MM.1S (cell line): Measurements from ENCODE around the gene CDKL2.

Experiments
- DNase-seq: peaks from one replicate; pipeline ENCODE4 v3.0.0-alpha.2; 2015
- H2AFZ ChIP-seq: fragments of 300-600 bp; sonication (generic); 2 replicates; pipeline ENCODE4 v1.6.0; 2016; ENCODE audit warnings: antibody characterized with exemption, low read length
- H3F3A ChIP-seq: fragments of 300-600 bp; sonication (generic); 2 replicates; pipeline ENCODE4 v1.6.1; 2016; ENCODE audit warnings: mild to moderate bottlenecking, antibody characterized with exemption, low read length, moderate library complexity, mixed read lengths; ENCODE audit not compliant: insufficient read depth
- H3K27ac ChIP-seq: fragments of 300-600 bp; sonication (generic); 2 replicates; pipeline ENCODE4 v1.5.1; 2016; ENCODE audit warnings: mild to moderate bottlenecking, low read length
- H3K27me3 ChIP-seq: fragments of 300-600 bp; sonication (generic); replicated peaks from 2 replicates; pipeline ENCODE4 v1.6.0; 2016; ENCODE audit warnings: low read length; ENCODE audit not compliant: insufficient read depth
- H3K36me3 ChIP-seq: fragments of 300-600 bp; sonication (generic); replicated peaks from 2 replicates; pipeline ENCODE4 v1.6.1; 2016; ENCODE audit warnings: mild to moderate bottlenecking, low read length, mixed read lengths; ENCODE audit not compliant: insufficient read depth
- H3K4me1 ChIP-seq: fragments of 300-600 bp; sonication (generic); 2 replicates; pipeline ENCODE4 v1.6.1; 2016; ENCODE audit warnings: low read length, mixed read lengths
- H3K4me2 ChIP-seq: fragments of 300-600 bp; sonication (generic); 2 replicates; pipeline ENCODE4 v1.6.0; 2016; ENCODE audit warnings: low read depth, low read length
- H3K4me3 ChIP-seq: fragments of 300-600 bp; sonication (generic); 2 replicates; pipeline ENCODE4 v1.5.1; 2016; ENCODE audit warnings: low read length, mixed read lengths
- H3K79me2 ChIP-seq: fragments of 300-600 bp; sonication (generic); 2 replicates; pipeline ENCODE4 v1.6.1; 2016; ENCODE audit warnings: mixed run types, low read length, mixed read lengths
- H3K9ac ChIP-seq: fragments of 300-600 bp; sonication (generic); 2 replicates; pipeline ENCODE4 v1.6.1; 2016; ENCODE audit warnings: low read length, mixed read lengths
- H3K9me2 ChIP-seq: fragments of 300-600 bp; sonication (generic); replicated peaks from 2 replicates; pipeline ENCODE4 v1.6.1; 2016; ENCODE audit warnings: mild to moderate bottlenecking, low read length, mixed read lengths; ENCODE audit not compliant: insufficient read depth
- H3K9me3 ChIP-seq: fragments of 300-600 bp; sonication (generic); replicated peaks from 2 replicates; pipeline ENCODE4 v1.6.1; 2016; ENCODE audit warnings: mild to moderate bottlenecking, low read length, mixed read lengths; ENCODE audit not compliant: insufficient read depth
- H4K20me1 ChIP-seq: fragments of 300-600 bp; sonication (generic); 2 replicates; pipeline ENCODE4 v1.6.1; 2016; ENCODE audit warnings: mild to moderate bottlenecking, low read length, moderate library complexity, mixed read lengths; ENCODE audit not compliant: insufficient read depth
- CTCF ChIP-seq: fragments of 300-600 bp; sonication (generic); IDR thresholded peaks from 2 replicates; pipeline ENCODE4 v1.5.1; 2016; ENCODE audit warnings: antibody characterized with exemption, low read length, mixed read lengths
- EZH2 ChIP-seq: fragments of 300-600 bp; sonication (generic); optimal IDR thresholded peaks from 2 replicates; pipeline ENCODE3; 2017; ENCODE audit warnings: low read depth, mild to moderate bottlenecking, antibody characterized with exemption, low read length, mixed read lengths
- EZH2phosphoT487 ChIP-seq: fragments of 300-600 bp; sonication (generic); IDR thresholded peaks from 2 replicates; pipeline ENCODE4 v1.6.1; 2018; ENCODE audit warnings: antibody characterized with exemption, low read length

Gene CDKL2

GRCh38 chr4:75530556-75531322 lies 99.6 kb downstream of the CDKL2 start:
- Histone ChIP-seq H4K20me1 (no peaks in the 10 kb centered on the region), H3K36me3 (peaks cover 5% of the 10 kb centered on the region; the same call in 1 of the 2 replicates), H3K4me3 (no peak overlapping the region), H3K4me2 (no peak overlapping the region), H3F3A (no peaks in the 10 kb centered on the region), H3K9me2 (no peaks in the 10 kb centered on the region), H3K27ac (no peak overlapping the region), H3K4me1 (no peaks in the 10 kb centered on the region), H3K79me2 (no peaks in the 10 kb centered on the region), H3K27me3 (no peaks in the 10 kb centered on the region), H3K9me3 (no peaks in the 10 kb centered on the region), H3K9ac (no peak overlapping the region), H2AFZ (no peak overlapping the region)
- no peak for TF ChIP-seq EZH2phosphoT487
- no peak for TF ChIP-seq EZH2
- TF ChIP-seq CTCF = no peak
- no peak for DNase-seq
